GM12891 (cell line): Measurements from ENCODE around the gene CD2.

Experiments used
- POLR2A ChIP-seq: IDR thresholded peaks from 2 replicates; pipeline ENCODE4 v1.6.1; 2011; ENCODE audit warnings: low read depth, low read length, control low read depth
- POLR2AphosphoS5 ChIP-seq: IDR thresholded peaks from 2 replicates; pipeline ENCODE4 v1.6.1; 2011; ENCODE audit warnings: low read depth, low read length, control low read depth
- SPI1 ChIP-seq: IDR thresholded peaks from 2 replicates; pipeline ENCODE4 v1.6.1; 2011; ENCODE audit warnings: low read depth, low read length, control low read depth

GRCh38 chr1:116751621-116752020 lies 2.6 kb upstream of the CD2 start:
- no peak for TF ChIP-seq POLR2A
- TF ChIP-seq SPI1 = no peak
- no peak for TF ChIP-seq POLR2AphosphoS5
